H1 (cell line): Measurements from ENCODE around the gene TAX1BP1. TPM values are rescaled to one million over a fixed set of nuclear protein-coding genes. Genes with fewer than 3 reads are reported as not detected.

Experiments used
- CTCF ChIA-PET: fragments of 300-600 bp; sonication (Branson Sonifier 250); formaldehyde crosslinking; loops from one replicate; lab custom pipeline; 2021; ENCODE audit not compliant: partially characterized antibody; lab: Charles Lee
- POLR2A ChIA-PET: fragments of 300-600 bp; sonication (Branson Sonifier 250); formaldehyde crosslinking; loops from one replicate; lab custom pipeline; 2021; ENCODE audit warnings: inconsistent platforms; ENCODE audit not compliant: partially characterized antibody; lab: Charles Lee
- DNase-seq, 2 experiments: peaks; one replicate each; pipeline versions ENCODE4 v3.0.0 to v3.0.0-alpha.2; 2010 to 2022; ENCODE audit warnings: low spot score in 2 of 2, low read depth in 1 of 2, mixed read lengths in 1 of 2
- FAIRE-seq: peaks from 2 replicates; lab custom pipeline; 2011; peaks lifted over from hg19 to GRCh38; lab: Jason Lieb, UNC
- H2AFZ ChIP-seq: 2 replicates; pipeline ENCODE4 v1.8.1; 2012; ENCODE audit warnings: low read length, inconsistent platforms
- H2AK5ac ChIP-seq: 2 replicates; pipeline ENCODE4 v1.6.1; 2013; ENCODE audit warnings: low read depth, low read length
- H2BK120ac ChIP-seq: replicated peaks from 2 replicates; pipeline ENCODE3; 2013; ENCODE audit warnings: low read depth, low read length, inconsistent platforms
- H2BK12ac ChIP-seq: 2 replicates; pipeline ENCODE4 v1.6.1; 2013; ENCODE audit warnings: low read depth, low read length
- H2BK15ac ChIP-seq: 2 replicates; pipeline ENCODE4 v1.6.1; 2013; ENCODE audit warnings: low read length
- H2BK20ac ChIP-seq: 2 replicates; pipeline ENCODE4 v1.6.1; 2013; ENCODE audit warnings: low read length
- H2BK5ac ChIP-seq: 2 replicates; pipeline ENCODE4 v1.6.1; 2013; ENCODE audit warnings: low read depth, low read length
- H3K14ac ChIP-seq: 2 replicates; pipeline ENCODE4 v1.6.1; 2013; ENCODE audit warnings: inconsistent platforms; ENCODE audit not compliant: insufficient read length
- H3K18ac ChIP-seq: 2 replicates; pipeline ENCODE4 v1.6.1; 2013; ENCODE audit warnings: low read length; ENCODE audit errors: extremely low read depth
- H3K23ac ChIP-seq: 2 replicates; pipeline ENCODE4 v1.6.1; 2013; ENCODE audit warnings: inconsistent platforms; ENCODE audit not compliant: insufficient read length
- H3K23me2 ChIP-seq: 2 replicates; pipeline ENCODE4 v1.6.1; 2013; ENCODE audit warnings: low read depth, low read length
- H3K27ac ChIP-seq: 2 replicates; pipeline ENCODE4 v1.6.1; 2011; ENCODE audit warnings: low read depth, low read length, inconsistent platforms
- H3K27me3 ChIP-seq, 4 experiments: replicated peaks in 1 of 4; 1 replicate in 1 of 4; 2 replicates in 3 of 4; pipeline versions ENCODE4 v1.6.1 to v1.8.1; 2011 to 2013; ENCODE audit warnings: low read length in 3 of 4, mild to moderate bottlenecking in 3 of 4, inconsistent platforms in 2 of 4, mixed read lengths in 2 of 4, moderate library complexity in 1 of 4; ENCODE audit not compliant: control insufficient read depth in 3 of 4, insufficient read depth in 3 of 4; ENCODE audit errors: extremely low read depth in 1 of 4
- H3K36me3 ChIP-seq, 4 experiments: 2 replicates each; pipeline versions ENCODE4 v1.6.1 to v1.8.1; 2011 to 2013; ENCODE audit warnings: mild to moderate bottlenecking in 4 of 4, low read length in 3 of 4, moderate library complexity in 2 of 4, control low read depth in 1 of 4, inconsistent platforms in 1 of 4; ENCODE audit not compliant: insufficient read depth in 4 of 4, control insufficient read depth in 2 of 4
- H3K4ac ChIP-seq: replicated peaks from 2 replicates; pipeline ENCODE3; 2013; ENCODE audit warnings: low read length, low read depth, mixed read lengths, inconsistent platforms; ENCODE audit not compliant: insufficient read length
- H3K4me1 ChIP-seq, 4 experiments: replicated peaks in 1 of 4; 1 replicate in 1 of 4; 2 replicates in 3 of 4; pipeline versions ENCODE4 v1.6.1 to v1.8.1; 2011 to 2013; ENCODE audit warnings: low read length in 3 of 4, inconsistent platforms in 2 of 4, mixed read lengths in 1 of 4; ENCODE audit not compliant: insufficient read depth in 4 of 4, control insufficient read depth in 3 of 4
- H3K4me2 ChIP-seq, 2 experiments: 2 replicates each; pipeline versions ENCODE4 v1.6.1 to v1.8.1; 2011 to 2013; ENCODE audit warnings: low read depth in 2 of 2, low read length in 2 of 2, control low read depth in 1 of 2, inconsistent platforms in 1 of 2, mild to moderate bottlenecking in 1 of 2; ENCODE audit not compliant: insufficient read depth in 1 of 2
- H3K4me3 ChIP-seq, 4 experiments: fragments of 200-600, 300-600 bp in 1 of 4; sonication (generic), shearing (Covaris generic), sonication (Bioruptor Twin) in 1 of 4; 2 replicates each; pipeline versions ENCODE4 v1.5.1 to v1.8.1; 2011 to 2016; ENCODE audit warnings: low read length in 4 of 4, low read depth in 3 of 4, control low read depth in 2 of 4, inconsistent platforms in 2 of 4, mild to moderate bottlenecking in 2 of 4, mixed read lengths in 1 of 4, moderate library complexity in 1 of 4; ENCODE audit not compliant: insufficient read depth in 2 of 4; ENCODE audit errors: extremely low read depth in 1 of 4
- H3K56ac ChIP-seq: replicated peaks from 2 replicates; pipeline ENCODE3; 2013; ENCODE audit warnings: low read depth, mild to moderate bottlenecking, mixed read lengths, low read length, inconsistent platforms; ENCODE audit not compliant: insufficient read length
- H3K79me1 ChIP-seq: 2 replicates; pipeline ENCODE4 v1.6.1; 2013; ENCODE audit warnings: low read depth, low read length, control low read depth
- H3K79me2 ChIP-seq, 2 experiments: 2 replicates each; pipeline versions ENCODE4 v1.6.1 to v1.8.1; 2012 to 2013; ENCODE audit warnings: low read length in 2 of 2, mild to moderate bottlenecking in 2 of 2, inconsistent platforms in 1 of 2; ENCODE audit not compliant: insufficient read depth in 2 of 2, control insufficient read depth in 1 of 2
- H3K9ac ChIP-seq, 4 experiments: replicated peaks in 1 of 4; 1 replicate in 1 of 4; 2 replicates in 3 of 4; pipeline versions ENCODE4 v1.6.1 to v1.8.1; 2011 to 2013; ENCODE audit warnings: low read depth in 3 of 4, low read length in 3 of 4, control low read depth in 2 of 4, mild to moderate bottlenecking in 2 of 4, moderate library complexity in 2 of 4, inconsistent platforms in 1 of 4; ENCODE audit errors: extremely low read depth in 1 of 4
- H3K9me3 ChIP-seq, 2 experiments: 2 replicates each; pipeline versions ENCODE4 v1.6.1 to v1.8.1; 2012 to 2013; ENCODE audit warnings: mild to moderate bottlenecking in 2 of 2, moderate library complexity in 2 of 2, control low read depth in 1 of 2, inconsistent platforms in 1 of 2, low read depth in 1 of 2, low read length in 1 of 2, mixed read lengths in 1 of 2; ENCODE audit not compliant: insufficient read depth in 2 of 2
- H4K20me1 ChIP-seq, 2 experiments: replicated peaks in 1 of 2; 2 replicates each; pipeline versions ENCODE3 to v1.8.1; 2011 to 2013; ENCODE audit warnings: inconsistent platforms in 2 of 2, low read length in 2 of 2, mild to moderate bottlenecking in 1 of 2; ENCODE audit not compliant: insufficient read depth in 2 of 2, control insufficient read depth in 1 of 2
- H4K5ac ChIP-seq: 2 replicates; pipeline ENCODE4 v1.6.1; 2013; ENCODE audit warnings: low read length, low read depth, mixed read lengths, inconsistent platforms; ENCODE audit not compliant: insufficient read length
- H4K8ac ChIP-seq: 2 replicates; pipeline ENCODE4 v1.8.0; 2013; ENCODE audit warnings: mild to moderate bottlenecking, moderate library complexity, low read length, inconsistent platforms; ENCODE audit not compliant: insufficient read depth; ENCODE audit errors: extremely low read depth
- H4K91ac ChIP-seq: replicated peaks from 2 replicates; pipeline ENCODE3; 2013; ENCODE audit warnings: low read length, mixed read lengths, inconsistent platforms; ENCODE audit not compliant: insufficient read length
- CBX5 ChIP-seq: fragments of 300-800, 300-1000 bp; sonication (generic); IDR thresholded peaks from 2 replicates; pipeline ENCODE4 v1.7.1; 2016; ENCODE audit warnings: antibody characterized with exemption, low read length, low read depth
- CBX8 ChIP-seq: fragments of 300-800, 300-1000 bp; sonication (generic); IDR thresholded peaks from 2 replicates; pipeline ENCODE4 v1.7.1; 2016; ENCODE audit warnings: low read depth, low read length, borderline replicate concordance
- POLR2AphosphoS5 ChIP-seq: IDR thresholded peaks from 2 replicates; pipeline ENCODE4 v1.6.1; 2011; ENCODE audit warnings: low read depth, low read length
- RFX5 ChIP-seq: IDR thresholded peaks from 2 replicates; pipeline ENCODE4 v1.6.1; 2011; ENCODE audit warnings: low read depth, low read length, improper control_type of control experiment, borderline replicate concordance
- TEAD4 ChIP-seq: IDR thresholded peaks from 2 replicates; pipeline ENCODE4 v1.6.1; 2012; ENCODE audit warnings: low read depth, low read length, inconsistent platforms, mixed read lengths
- WGBS, 2 experiments: shearing (Covaris generic) in 1 of 2; methylation state at CpG; one replicate each; pipeline versions ENCODE4 v1.1.6 to v1.1.7; 2013 to 2015; ENCODE audit warnings: low lambda C conversion rate in 2 of 2, mixed read lengths in 2 of 2, inconsistent platforms in 1 of 2, low coverage in 1 of 2, missing lambda C conversion rate in 1 of 2; ENCODE audit not compliant: insufficient replicate concordance in 2 of 2, insufficient coverage in 1 of 2, insufficient read length in 1 of 2; ENCODE audit errors: extremely low coverage in 1 of 2, missing lambda C conversion rate in 1 of 2; 5-methylcytosine and 5-hydroxymethylcytosine counted together
- polyA plus RNA-seq, 7 experiments: library from polyadenylated mRNA; depleted of rRNA in 3 of 7; stranded (reverse) in 5 of 7; unstranded in 2 of 7; fragments of >200 nt in 5 of 7; fragments of 200-250 nt in 2 of 7; gene quantifications; 1 replicate in 5 of 7; 2 replicates in 1 of 7; 4 replicates in 1 of 7; pipeline versions ENCODE4 v1.2.1 to v1.2.3, GENCODE V29; 2011 to 2013; ENCODE audit warnings: missing spikeins in 2 of 7, mixed read lengths in 2 of 7
- total RNA-seq: library from RNA; stranded (reverse); fragmentation: NEBNext Ultra II Directional; extraction: Animal tissue kit (Norgen Biotek cat#: 25700); gene quantifications from 2 replicates; pipeline ENCODE4 v1.2.1, GENCODE V29; 2021

TAX1BP1 gene
- total and polyA plus RNA-seq, 2 of the 8 experiments (the other 6 are each of a cell fraction or from before 2014, with no cell fraction given): 56.0 to 62.7 TPM

DNA sequence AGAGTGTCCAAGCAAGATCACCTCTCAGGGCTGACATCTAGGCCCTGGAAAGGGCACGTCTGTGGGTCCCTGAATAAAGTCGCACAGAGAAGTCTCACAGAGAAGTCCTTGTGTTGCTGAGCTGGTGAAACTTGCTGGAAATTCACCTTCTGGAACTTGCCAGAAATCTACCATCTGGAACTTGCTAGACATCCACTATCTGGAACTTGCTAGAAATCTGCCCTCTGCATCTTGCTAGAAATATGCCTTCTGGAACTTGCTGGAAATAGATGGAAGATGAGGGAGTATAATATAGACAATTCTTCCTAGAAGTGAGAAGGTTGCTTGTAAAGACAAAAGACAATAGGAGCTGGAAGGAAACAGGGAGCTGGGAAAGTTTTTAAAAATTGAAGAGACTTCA lies 5.4 kb upstream of the TAX1BP1 start:
- WGBS, 2 experiments: 95% methylated on average over 2 of the region's 2 CpGs; no CpG with 5 or more reads in 1 of the 2 experiments
- Histone ChIP-seq H2BK15ac (no peak overlapping the region), H3K9me3 (no peaks in the 10 kb centered on the region), H3K56ac (no peak overlapping the region), H3K18ac (no peak overlapping the region), H3K4me1 (no peaks in the 10 kb centered on the region; a peak in 1 of 7 replicates), H3K79me2 (no peaks in the 10 kb centered on the region), H3K4me2 (no peak overlapping the region), H2AK5ac (no peak overlapping the region), H4K20me1 (no peaks in the 10 kb centered on the region), H3K4me3 (no peak overlapping the region)
- ChIA-PET CTCF (no interaction called here), POLR2A (no interaction called here)
- no peak for FAIRE-seq
- TF ChIP-seq POLR2AphosphoS5 (no peak), TEAD4 (no peak), RFX5 (no peak), CBX5 (no peak), CBX8 (no peak)
- TF ChIP-seq, all 59 proteins: peak for 0
- Histone ChIP-seq H3K4ac (no peak overlapping the region), H3K9ac (no peak overlapping the region), H3K23ac (no peak overlapping the region), H2BK5ac (no peak overlapping the region), H2BK12ac (no peak overlapping the region), H2BK120ac (no peak overlapping the region), H3K27me3 (no peaks in the 10 kb centered on the region), H3K79me1 (no peaks in the 10 kb centered on the region), H2BK20ac (no peak overlapping the region), H3K27ac (no peak overlapping the region), H4K8ac (no peak overlapping the region), H3K23me2 (no peaks in the 10 kb centered on the region), H3K14ac (no peak overlapping the region), H4K91ac (no peak overlapping the region), H4K5ac (no peak overlapping the region), H3K36me3 (no peaks in the 10 kb centered on the region), H2AFZ (no peak overlapping the region)
- DNase-seq: no peak
